ENCODE data around the gene CLSTN2. TPM values are rescaled to one million over a fixed set of nuclear protein-coding genes. Genes with fewer than 3 reads are reported as not detected.

The CLSTN2 gene
- total RNA-seq, 1 experiment from 2014 or later = 0.68 TPM

- Histone ChIP-seq H2BK15ac (ENCODE audit: low read depth, low read length) (no peak overlapping the region), H3K27ac (ENCODE audit: insufficient read length, low read depth, low read length) (no peak overlapping the region)
- peaks cover 3 to 10% (median 8%) of the 10 kb centered on the region in 3 experiments; a peak in 6 of 7 replicates for H3K36me3 Mint-ChIP-seq (ENCODE audit: insufficient read depth in 1 of 3, low read depth in 3 of 3)
These were observed 288.2 kb downstream of the CLSTN2 start for GRCh38 chr3:140223197-140223596.

More at GRCh38 chr3:140223197-140223596, 288.2 kb downstream of the CLSTN2 start:
- H3K27ac Mint-ChIP-seq = no peak overlapping the region
- no peak overlapping the region for H4K91ac ChIP-seq (ENCODE audit: insufficient read length, low read depth, low read length)
- H3K14ac ChIP-seq (ENCODE audit: insufficient read depth, low read length) = no peak overlapping the region
- no peak overlapping the region for H2AK5ac ChIP-seq (ENCODE audit: insufficient read length, low read length)
- no peaks in the 10 kb centered on the region for H4K20me1 ChIP-seq (ENCODE audit: control insufficient read depth, insufficient read depth, insufficient read length)
- H2BK120ac ChIP-seq (ENCODE audit: low read depth, low read length, poor library complexity, severe bottlenecking) = no peak overlapping the region
- no peak overlapping the region for H3K56ac ChIP-seq (ENCODE audit: insufficient read length, low read depth, low read length)
- no peak overlapping the region for H3T11ph ChIP-seq (ENCODE audit: low read length)
- H3K27me3 Mint-ChIP-seq (ENCODE audit: low read depth) = no peaks in the 10 kb centered on the region
- H3K23ac ChIP-seq (ENCODE audit: insufficient read length, low read depth, low read length) = no peak overlapping the region
- H3K4me1 ChIP-seq (ENCODE audit: insufficient read depth, low read length) = 0 out of 2 replicates have a peak, but pooled peaks cover 1% of the 10 kb centered on the region
- no peak overlapping the region for H3K4ac ChIP-seq (ENCODE audit: low read depth, low read length)
- no peak overlapping the region for H3K4me2 ChIP-seq (ENCODE audit: insufficient read depth, insufficient read length, low read length)
- no peak for TF ChIP-seq CTCF (conservative IDR thresholded peaks at IDR 0.05)
- no peaks in the 10 kb centered on the region for H3K79me1 ChIP-seq (ENCODE audit: insufficient read depth, low read depth, low read length, poor library complexity, severe bottlenecking)
- WGBS (ENCODE audit: extremely low coverage, insufficient read length, low lambda C conversion rate) = no CpG with 5 or more reads among the region's 4 CpGs
- DNase-seq = no peak
- H3K4me3 Mint-ChIP-seq = no peak overlapping the region
- H3K23me2 ChIP-seq (ENCODE audit: insufficient read length, low read depth, low read length, poor library complexity, severe bottlenecking) = no peaks in the 10 kb centered on the region
- no peak overlapping the region for H2BK12ac ChIP-seq (ENCODE audit: insufficient read length, low read depth, low read length)
- no peak overlapping the region for H4K8ac ChIP-seq (replicated peaks; ENCODE audit: insufficient read length, low read depth, low read length)
- no peaks in the 10 kb centered on the region for H3K27me3 ChIP-seq (ENCODE audit: insufficient read depth, low read length)
- peaks cover 6 to 17% of the 10 kb centered on the region in 2 experiments for H3K4me1 Mint-ChIP-seq
- no peak overlapping the region for H4K5ac ChIP-seq (ENCODE audit: insufficient read length, low read depth, low read length)
- H3K18ac ChIP-seq (ENCODE audit: insufficient read length, low read depth, low read length) = no peak overlapping the region
- H2BK5ac ChIP-seq (ENCODE audit: insufficient read length, low read length) = no peak overlapping the region
- no peak overlapping the region for H3K9ac ChIP-seq (ENCODE audit: extremely low read depth, insufficient read length, low read length)
- H3K9me3 Mint-ChIP-seq = peaks cover 3 to 14% of the 10 kb centered on the region in 2 experiments
- H2AFZ ChIP-seq (ENCODE audit: low read length) = no peak overlapping the region
- H2BK20ac ChIP-seq (ENCODE audit: low read depth, low read length, poor library complexity, severe bottlenecking) = no peak overlapping the region
- H3K9me3 ChIP-seq (ENCODE audit: control insufficient read depth, low read depth, low read length) = no peaks in the 10 kb centered on the region
- no peaks in the 10 kb centered on the region for H3K79me2 ChIP-seq (ENCODE audit: insufficient read depth, low read length)

Measured in H9 (cell line).